ENCODE measurements around the gene ROR2. TPM values are rescaled to one million over a fixed set of nuclear protein-coding genes. Genes with fewer than 3 reads are reported as not detected.

ROR2 gene
- total RNA-seq, 1 experiment from 2014 or later: 2.7 TPM

GRCh38 chr9:91942201-91942600 lies 7.8 kb downstream of the ROR2 start:
- H3K4me1 Mint-ChIP-seq: peaks cover 16 to 43% of the 10 kb centered on the region in 2 experiments
- Histone ChIP-seq H2BK12ac (ENCODE audit: insufficient read length, low read depth, low read length) (no peak overlapping the region), H3K27me3 (ENCODE audit: insufficient read depth, low read length) (peaks cover 5% of the 10 kb centered on the region; the same call in 1 of the 2 replicates), H4K5ac (ENCODE audit: insufficient read length, low read depth, low read length) (no peak overlapping the region), H3K23ac (ENCODE audit: insufficient read length, low read depth, low read length) (no peak overlapping the region), H3K27ac (ENCODE audit: insufficient read length, low read depth, low read length) (no peak overlapping the region), H3K79me1 (ENCODE audit: insufficient read depth, low read depth, low read length, poor library complexity, severe bottlenecking) (no peaks in the 10 kb centered on the region), H3K79me2 (ENCODE audit: insufficient read depth, low read length) (no peaks in the 10 kb centered on the region), H3K18ac (ENCODE audit: insufficient read length, low read depth, low read length) (no peak overlapping the region), H3K23me2 (ENCODE audit: insufficient read length, low read depth, low read length, poor library complexity, severe bottlenecking) (no peaks in the 10 kb centered on the region), H3K9ac (ENCODE audit: extremely low read depth, insufficient read length, low read length) (no peak overlapping the region), H4K91ac (ENCODE audit: insufficient read length, low read depth, low read length) (no peak overlapping the region), H2BK5ac (ENCODE audit: insufficient read length, low read length) (no peak overlapping the region), H4K8ac (replicated peaks; ENCODE audit: insufficient read length, low read depth, low read length) (no peak overlapping the region), H2BK20ac (ENCODE audit: low read depth, low read length, poor library complexity, severe bottlenecking) (no peak overlapping the region), H2AK5ac (ENCODE audit: insufficient read length, low read length) (no peak overlapping the region), H3K14ac (ENCODE audit: insufficient read depth, low read length) (no peak overlapping the region), H3K56ac (ENCODE audit: insufficient read length, low read depth, low read length) (no peak overlapping the region), H4K20me1 (ENCODE audit: control insufficient read depth, insufficient read depth, insufficient read length) (no peaks in the 10 kb centered on the region), H3K4me2 (ENCODE audit: insufficient read depth, insufficient read length, low read length) (no peak overlapping the region), H2BK15ac (ENCODE audit: low read depth, low read length) (no peak overlapping the region), H2BK120ac (ENCODE audit: low read depth, low read length, poor library complexity, severe bottlenecking) (no peak overlapping the region), H2AFZ (ENCODE audit: low read length) (no peak overlapping the region), H3K4ac (ENCODE audit: low read depth, low read length) (no peak overlapping the region), H3K4me1 (ENCODE audit: insufficient read depth, low read length) (no peaks in the 10 kb centered on the region), H3T11ph (ENCODE audit: low read length) (no peak overlapping the region), H3K9me3 (ENCODE audit: control insufficient read depth, low read depth, low read length) (no peaks in the 10 kb centered on the region)
- H3K36me3 Mint-ChIP-seq (ENCODE audit: insufficient read depth in 1 of 3, low read depth in 3 of 3): peaks cover 0 to 10% (median 0%) of the 10 kb centered on the region in 3 experiments; a peak in 2 of 7 replicates
- peaks cover 50% of the 10 kb centered on the region for H3K27me3 Mint-ChIP-seq (ENCODE audit: low read depth)
- no peak overlapping the region for H3K4me3 Mint-ChIP-seq
- TF ChIP-seq, protein P1, sequence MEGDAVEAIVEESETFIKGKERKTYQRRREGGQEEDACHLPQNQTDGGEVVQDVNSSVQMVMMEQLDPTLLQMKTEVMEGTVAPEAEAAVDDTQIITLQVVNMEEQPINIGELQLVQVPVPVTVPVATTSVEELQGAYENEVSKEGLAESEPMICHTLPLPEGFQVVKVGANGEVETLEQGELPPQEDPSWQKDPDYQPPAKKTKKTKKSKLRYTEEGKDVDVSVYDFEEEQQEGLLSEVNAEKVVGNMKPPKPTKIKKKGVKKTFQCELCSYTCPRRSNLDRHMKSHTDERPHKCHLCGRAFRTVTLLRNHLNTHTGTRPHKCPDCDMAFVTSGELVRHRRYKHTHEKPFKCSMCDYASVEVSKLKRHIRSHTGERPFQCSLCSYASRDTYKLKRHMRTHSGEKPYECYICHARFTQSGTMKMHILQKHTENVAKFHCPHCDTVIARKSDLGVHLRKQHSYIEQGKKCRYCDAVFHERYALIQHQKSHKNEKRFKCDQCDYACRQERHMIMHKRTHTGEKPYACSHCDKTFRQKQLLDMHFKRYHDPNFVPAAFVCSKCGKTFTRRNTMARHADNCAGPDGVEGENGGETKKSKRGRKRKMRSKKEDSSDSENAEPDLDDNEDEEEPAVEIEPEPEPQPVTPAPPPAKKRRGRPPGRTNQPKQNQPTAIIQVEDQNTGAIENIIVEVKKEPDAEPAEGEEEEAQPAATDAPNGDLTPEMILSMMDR (conservative IDR thresholded peaks at IDR 0.05): no peak
- no CpG with 5 or more reads among the region's 5 CpGs for WGBS (ENCODE audit: extremely low coverage, insufficient read length, low lambda C conversion rate)
- peaks cover 0 to 2% of the 10 kb centered on the region in 2 experiments; a peak in 4 of 5 replicates for H3K9me3 Mint-ChIP-seq
- DNase-seq: no peak
- no peak overlapping the region for H3K27ac Mint-ChIP-seq
